ENCODE data around the gene ARID1B.

GRCh38 chr6:156934069-156934460 is 156.9 kb downstream of the ARID1B start:
- TF ChIP-seq, protein P1, sequence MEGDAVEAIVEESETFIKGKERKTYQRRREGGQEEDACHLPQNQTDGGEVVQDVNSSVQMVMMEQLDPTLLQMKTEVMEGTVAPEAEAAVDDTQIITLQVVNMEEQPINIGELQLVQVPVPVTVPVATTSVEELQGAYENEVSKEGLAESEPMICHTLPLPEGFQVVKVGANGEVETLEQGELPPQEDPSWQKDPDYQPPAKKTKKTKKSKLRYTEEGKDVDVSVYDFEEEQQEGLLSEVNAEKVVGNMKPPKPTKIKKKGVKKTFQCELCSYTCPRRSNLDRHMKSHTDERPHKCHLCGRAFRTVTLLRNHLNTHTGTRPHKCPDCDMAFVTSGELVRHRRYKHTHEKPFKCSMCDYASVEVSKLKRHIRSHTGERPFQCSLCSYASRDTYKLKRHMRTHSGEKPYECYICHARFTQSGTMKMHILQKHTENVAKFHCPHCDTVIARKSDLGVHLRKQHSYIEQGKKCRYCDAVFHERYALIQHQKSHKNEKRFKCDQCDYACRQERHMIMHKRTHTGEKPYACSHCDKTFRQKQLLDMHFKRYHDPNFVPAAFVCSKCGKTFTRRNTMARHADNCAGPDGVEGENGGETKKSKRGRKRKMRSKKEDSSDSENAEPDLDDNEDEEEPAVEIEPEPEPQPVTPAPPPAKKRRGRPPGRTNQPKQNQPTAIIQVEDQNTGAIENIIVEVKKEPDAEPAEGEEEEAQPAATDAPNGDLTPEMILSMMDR (IDR thresholded peaks at IDR 0.05): no peak
- no peak for TF ChIP-seq EZH2 (IDR thresholded peaks at IDR 0.05; ENCODE audit: borderline replicate concordance, insufficient read depth, low read depth, low read length, poor library complexity, severe bottlenecking)
